Gastroesophageal sphincter (tissue), 4 donors: ENCODE results near the gene RAB7B. TPM values are rescaled to one million over a fixed set of nuclear protein-coding genes. Genes with fewer than 3 reads are reported as not detected.

ENCODE experiments used
- ATAC-seq: fragments of 150-250 bp; one replicate; pipeline ENCODE4 v1.9.1; 2016; ENCODE audit warnings: mild to moderate bottlenecking, moderate library complexity
- H3K27ac ChIP-seq, 4 donors: fragments of 200-600 bp; sonication (generic) in 3 of 4; 1 replicate in 3 of 4; 2 replicates in 1 of 4; pipeline ENCODE4 v1.5.1; 2016 to 2019
- H3K27me3 ChIP-seq: fragments of 200-600 bp; sonication (generic); one replicate; pipeline ENCODE4 v1.5.1; 2019
- H3K36me3 ChIP-seq, 2 donors: fragments of 200-600 bp; sonication (generic); one replicate each; pipeline ENCODE4 v1.5.1; 2019; ENCODE audit warnings: control low read depth in 1 of 2
- H3K4me1 ChIP-seq, 3 donors: fragments of 200-600 bp; sonication (generic); 1 replicate in 2 of 3; 2 replicates in 1 of 3; pipeline ENCODE4 v1.5.1; 2016 to 2019; ENCODE audit warnings: control low read depth in 2 of 3
- H3K4me3 ChIP-seq, 2 donors: fragments of 200-600 bp; sonication (generic); one replicate each; pipeline ENCODE4 v1.5.1; 2019; ENCODE audit warnings: mild to moderate bottlenecking in 1 of 2, moderate library complexity in 1 of 2
- H3K9me3 ChIP-seq, 3 donors: fragments of 200-600 bp; sonication (generic); one replicate each; pipeline ENCODE4 v1.5.1; 2017 to 2019; ENCODE audit warnings: control low read depth in 2 of 3
- CTCF ChIP-seq, 4 experiments: fragments of 200-600 bp in 2 of 4; fragments of 450-650 bp in 2 of 4; sonication (generic) in 1 of 4; IDR thresholded peaks; one replicate each; pipeline ENCODE4 v1.5.1; 2017 to 2019; ENCODE audit warnings: antibody characterized with exemption in 4 of 4, mild to moderate bottlenecking in 2 of 4, moderate library complexity in 2 of 4
- EP300 ChIP-seq: sonication (generic); formaldehyde crosslinking; IDR thresholded peaks from one replicate; pipeline ENCODE4 v1.6.1; 2017; ENCODE audit warnings: antibody characterized with exemption, mild to moderate bottlenecking
- POLR2A ChIP-seq, 2 donors: fragments of 450-650 bp; IDR thresholded peaks; one replicate each; pipeline ENCODE4 v1.6.1; 2017; ENCODE audit warnings: antibody characterized with exemption in 2 of 2, mild to moderate bottlenecking in 2 of 2, moderate library complexity in 1 of 2
- POLR2AphosphoS5 ChIP-seq: sonication (generic); formaldehyde crosslinking; IDR thresholded peaks from one replicate; pipeline ENCODE4 v1.6.1; 2017; ENCODE audit warnings: antibody characterized with exemption
- WGBS, 2 donors: methylation state at CpG; one replicate each; pipeline ENCODE4 v1.1.5; 2018; ENCODE audit warnings: low coverage in 1 of 2; 5-methylcytosine and 5-hydroxymethylcytosine counted together
- total RNA-seq, 4 donors: library from RNA; depleted of rRNA; stranded (reverse); fragments of >200 nt; gene quantifications; one replicate each; pipeline ENCODE4 v1.1.0, GENCODE V29; 2016

RAB7B gene
- total RNA-seq, 4 donors from 2014 or later: 0.78 to 2.4 (median 2.0) TPM

DNA sequence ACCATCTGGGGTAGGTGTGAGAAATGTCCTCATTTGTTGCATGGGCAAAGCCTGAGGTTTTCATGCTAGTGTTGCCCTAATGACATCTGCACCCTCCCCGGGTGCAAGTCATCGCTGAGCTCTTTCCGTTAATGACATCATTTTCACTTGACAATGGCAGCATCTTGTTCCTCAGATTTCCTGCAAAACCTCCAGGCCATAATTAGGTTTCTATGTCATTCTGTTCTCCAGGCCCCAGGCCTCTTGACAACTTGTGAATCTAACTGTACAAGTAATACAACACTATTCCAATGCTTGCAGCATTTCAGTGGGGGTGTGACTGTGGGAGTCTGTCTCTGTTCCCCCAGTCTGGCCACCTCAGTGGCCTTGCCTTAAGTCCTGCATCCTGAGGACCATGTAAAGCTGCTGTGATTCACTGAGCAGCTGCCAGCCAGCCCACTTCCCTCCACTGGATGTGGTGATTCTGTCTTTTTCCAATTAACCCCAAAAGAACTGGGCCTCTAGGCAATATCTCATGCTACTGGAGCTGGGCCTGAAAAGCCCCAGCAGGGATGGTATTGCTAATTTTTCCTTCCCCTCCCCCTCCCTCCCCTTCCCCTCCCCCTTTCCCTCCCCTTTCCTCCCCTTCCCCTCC, 22.8 kb downstream of the RAB7B start:
- H3K36me3 ChIP-seq: no peaks in the 10 kb centered on the region
- no peak overlapping the region for H3K27ac ChIP-seq
- no peaks in the 10 kb centered on the region for H3K9me3 ChIP-seq
- WGBS, 2 donors: 51% methylated on average over 3 of the region's 3 CpGs; no CpG with 5 or more reads in 1 of the 2 donors
- H3K4me1 ChIP-seq: no peaks in the 10 kb centered on the region
- H3K27me3 ChIP-seq: peaks cover 7% of the 10 kb centered on the region
- TF ChIP-seq EP300 (no peak), POLR2A (IDR thresholded peaks at IDR 0.05) (no peak), POLR2AphosphoS5 (no peak), CTCF (IDR thresholded peaks at IDR 0.05) (no peak)
- ATAC-seq: no peak
- no peak overlapping the region for H3K4me3 ChIP-seq

- Histone ChIP-seq H3K27ac (no peak overlapping the region), H3K27me3 (peaks cover 9% of the 10 kb centered on the region), H3K9me3 (no peaks in the 10 kb centered on the region), H3K4me3 (no peak overlapping the region), H3K4me1 (no peaks in the 10 kb centered on the region), H3K36me3 (no peaks in the 10 kb centered on the region)
- ATAC-seq: no peak
- TF ChIP-seq CTCF (IDR thresholded peaks at IDR 0.05) (no peak), POLR2AphosphoS5 (no peak), EP300 (no peak), POLR2A (IDR thresholded peaks at IDR 0.05) (no peak)
- WGBS, 2 donors: 76 to 77% methylated on average over 6 of the region's 6 CpGs
Observed at GRCh38 chr1:205979301-205979700, 23.9 kb downstream of the RAB7B start.

DNA sequence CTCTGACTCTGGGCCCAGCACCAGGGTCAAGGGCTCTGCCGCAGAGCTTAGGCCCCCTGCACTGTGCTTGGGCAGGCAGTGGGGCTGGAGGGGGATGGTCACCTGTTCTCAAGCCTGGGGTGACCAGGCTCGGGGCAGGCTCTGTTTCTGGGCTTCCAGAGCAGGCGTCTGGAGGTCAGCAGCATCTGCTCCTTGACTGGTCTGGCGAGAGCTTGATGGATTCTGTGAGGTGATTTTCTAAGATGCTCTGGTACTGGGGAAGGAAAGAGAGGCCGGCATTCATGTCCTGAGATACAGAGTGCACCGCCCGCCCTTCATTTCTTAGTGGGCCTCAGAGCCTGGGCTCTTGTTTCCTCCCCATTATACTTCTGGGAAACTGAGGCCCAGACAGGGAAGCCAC, 24.5 kb downstream of the RAB7B start:
- TF ChIP-seq POLR2A (IDR thresholded peaks at IDR 0.05): no peak
- TF ChIP-seq EP300: no peak
- peaks cover 9% of the 10 kb centered on the region for H3K27me3 ChIP-seq

GRCh38 chr1:205977402-205978014, 25.7 kb downstream of the RAB7B start:
- WGBS, 2 donors: 67% methylated on average over 2 of the region's 2 CpGs; no CpG with 5 or more reads in 1 of the 2 donors
- H3K36me3 ChIP-seq: no peaks in the 10 kb centered on the region
- TF ChIP-seq EP300 (no peak), CTCF (IDR thresholded peaks at IDR 0.05) (peak; percentile 89 to 97 (median 94))
- no peak overlapping the region for H3K27ac ChIP-seq
- H3K4me1 ChIP-seq: no peaks in the 10 kb centered on the region
- H3K9me3 ChIP-seq: no peaks in the 10 kb centered on the region
- peaks cover 9% of the 10 kb centered on the region for H3K27me3 ChIP-seq
- no peak overlapping the region for H3K4me3 ChIP-seq
- ATAC-seq: peak; percentile 79

More for the DNA sequence above, 24.5 kb downstream of the RAB7B start:
- no CpG with 5 or more reads among the region's 7 CpGs for WGBS, 2 donors
- H3K9me3 ChIP-seq: no peaks in the 10 kb centered on the region
- no peaks in the 10 kb centered on the region for H3K36me3 ChIP-seq
- H3K4me1 ChIP-seq: no peaks in the 10 kb centered on the region
- no peak overlapping the region for H3K4me3 ChIP-seq
- no peak for ATAC-seq
- H3K27ac ChIP-seq: no peak overlapping the region

GRCh38 chr1:205976708-205977401, 26.3 kb downstream of the RAB7B start:
- TF ChIP-seq CTCF (IDR thresholded peaks at IDR 0.05) (no peak), POLR2A (IDR thresholded peaks at IDR 0.05) (no peak), POLR2AphosphoS5 (no peak), EP300 (no peak)
- Histone ChIP-seq H3K36me3 (no peaks in the 10 kb centered on the region), H3K4me3 (no peak overlapping the region), H3K4me1 (no peaks in the 10 kb centered on the region), H3K27me3 (peaks cover 9% of the 10 kb centered on the region), H3K27ac (no peak overlapping the region), H3K9me3 (no peaks in the 10 kb centered on the region)
- no peak for ATAC-seq
- 64 to 69% methylated on average over 4 to 5 of the region's 8 CpGs for WGBS, 2 donors
